SK-N-SH (cell line): ENCODE measurements around the gene SLC25A51.

Experiments
- CTCF ChIP-seq: fragments of 200-600 bp; sonication (generic); IDR thresholded peaks from 2 replicates; pipeline ENCODE4 v1.6.1; 2017; ENCODE audit warnings: antibody characterized with exemption, mild to moderate bottlenecking, moderate library complexity
- EP300 ChIP-seq, 2 experiments: IDR thresholded peaks; 2 replicates each; pipeline versions ENCODE4 v1.4.0 to v1.6.1; 2012; ENCODE audit warnings: borderline replicate concordance in 1 of 2, low read depth in 1 of 2, low read length in 1 of 2
- EZH2phosphoT487 ChIP-seq: fragments of 200-600 bp; sonication (generic); IDR thresholded peaks from 2 replicates; pipeline ENCODE4 v1.6.1; 2017; ENCODE audit warnings: low read depth, mixed run types, mild to moderate bottlenecking, antibody characterized with exemption, moderate library complexity, borderline replicate concordance
- GABPA ChIP-seq: IDR thresholded peaks from 2 replicates; pipeline ENCODE4 v1.4.0; 2012; ENCODE audit warnings: low read depth, mild to moderate bottlenecking
- MXI1 ChIP-seq: IDR thresholded peaks from 2 replicates; pipeline ENCODE4 v1.6.1; 2012; ENCODE audit warnings: mild to moderate bottlenecking, low read depth, low read length, improper control_type of control experiment
- POLR2AphosphoS5 ChIP-seq: IDR thresholded peaks from 2 replicates; pipeline ENCODE4 v1.6.1; 2012; ENCODE audit warnings: low read depth, low read length
- TAF1 ChIP-seq: IDR thresholded peaks from 2 replicates; pipeline ENCODE4 v1.6.1; 2012; ENCODE audit warnings: low read depth, mild to moderate bottlenecking, low read length, moderate library complexity, borderline replicate concordance
- TCF12 ChIP-seq: IDR thresholded peaks from 2 replicates; pipeline ENCODE4 v1.4.0; 2012
- USF1 ChIP-seq: IDR thresholded peaks from 2 replicates; pipeline ENCODE4 v1.4.0; 2012; ENCODE audit warnings: low read depth, borderline replicate concordance
- ZBTB33 ChIP-seq: IDR thresholded peaks from 2 replicates; pipeline ENCODE4 v1.4.0; 2012; ENCODE audit warnings: low read depth, borderline replicate concordance

GRCh38 chr9:37941253-37941652 is 37.3 kb upstream of the SLC25A51 start:
- TF ChIP-seq USF1 (no peak), CTCF (no peak), GABPA (no peak), POLR2AphosphoS5 (no peak), ZBTB33 (no peak), TCF12 (no peak), TAF1 (no peak), EP300 (IDR thresholded peaks at IDR 0.05; ENCODE audit: borderline replicate concordance in 1 of 2, low read depth in 1 of 2, low read length in 1 of 2) (no peak), EZH2phosphoT487 (no peak), MXI1 (no peak)
